SK-N-MC (cell line): ENCODE results near the gene AGPAT2.

Experiments used
- EZH2 ChIP-seq: fragments of 200-600 bp; sonication (generic); IDR thresholded peaks from one replicate; pipeline ENCODE4 v1.6.1; 2017; ENCODE audit warnings: antibody characterized with exemption
- FOXP2 ChIP-seq: optimal IDR thresholded peaks from 2 replicates; pipeline ENCODE3; 2011; ENCODE audit warnings: mild to moderate bottlenecking, moderate library complexity; ENCODE audit not compliant: insufficient read depth; ENCODE audit errors: extremely low read length, control extremely low read depth
- POLR2AphosphoS5 ChIP-seq: IDR thresholded peaks from 2 replicates; pipeline ENCODE4 v1.6.1; 2012; ENCODE audit warnings: mild to moderate bottlenecking, low read depth, low read length, borderline replicate concordance

DNA sequence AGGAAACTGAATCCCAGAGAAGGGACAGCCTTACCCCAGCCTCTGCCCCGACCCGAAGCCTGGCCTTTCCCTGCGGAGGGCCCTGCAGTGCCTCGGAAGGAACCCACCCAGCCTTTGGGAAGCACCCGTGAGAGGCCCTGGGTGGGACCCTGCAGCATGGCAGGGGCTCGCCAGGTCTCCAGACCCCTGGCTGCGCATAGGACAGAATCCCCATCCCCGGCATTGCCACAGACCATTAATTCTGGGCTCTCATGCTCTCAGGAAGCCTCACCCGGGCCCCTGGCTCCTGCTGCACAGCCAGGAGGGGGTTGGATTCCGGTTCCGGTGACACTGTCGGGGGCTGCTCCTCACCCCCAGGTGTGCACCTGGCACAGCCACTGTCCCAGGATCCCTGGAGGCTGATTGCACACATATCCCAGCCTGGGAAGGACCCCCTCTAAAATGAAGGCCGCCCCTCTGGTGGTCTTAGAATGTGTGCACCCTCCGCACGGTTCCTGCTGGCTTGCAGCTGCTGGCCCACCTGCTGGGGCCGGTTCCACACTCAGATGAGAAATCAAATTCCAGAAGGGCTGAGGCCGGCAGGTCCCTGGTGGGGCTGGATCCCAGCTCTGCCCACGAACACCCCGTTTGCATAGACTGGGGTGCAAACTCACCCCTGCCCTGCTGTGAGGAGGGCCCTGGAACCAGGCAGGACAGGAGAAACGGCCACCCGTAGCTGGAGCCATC lies 19.9 kb downstream of the AGPAT2 start:
- TF ChIP-seq EZH2 (no peak), POLR2AphosphoS5 (no peak), FOXP2 (no peak)
